Neuronal stem cell (in vitro differentiated cells): ENCODE measurements around the gene FKBP4.

Source experiments
- DNase-seq: peaks from one replicate; pipeline ENCODE4 v3.0.0-alpha.2; 2013; ENCODE audit warnings: low spot score
- H2AFZ ChIP-seq: one replicate; pipeline ENCODE4 v1.6.1; 2013; ENCODE audit warnings: mild to moderate bottlenecking, low read length, inconsistent platforms
- H2AK5ac ChIP-seq: 2 replicates; pipeline ENCODE4 v1.6.1; 2013; ENCODE audit warnings: low read depth, mild to moderate bottlenecking, inconsistent platforms, low read length, moderate library complexity, mixed read lengths
- H2BK120ac ChIP-seq: 2 replicates; pipeline ENCODE4 v1.6.1; 2013; ENCODE audit warnings: low read depth, mild to moderate bottlenecking, inconsistent platforms, low read length, moderate library complexity, mixed read lengths
- H2BK12ac ChIP-seq: one replicate; pipeline ENCODE4 v1.6.1; 2013; ENCODE audit warnings: low read length, inconsistent platforms
- H2BK15ac ChIP-seq: 2 replicates; pipeline ENCODE4 v1.6.1; 2013; ENCODE audit warnings: mild to moderate bottlenecking, low read length, inconsistent platforms, mixed read lengths
- H2BK5ac ChIP-seq: one replicate; pipeline ENCODE4 v1.6.1; 2013; ENCODE audit warnings: inconsistent platforms, mild to moderate bottlenecking, low read length, moderate library complexity
- H3K14ac ChIP-seq: one replicate; pipeline ENCODE4 v1.6.1; 2013; ENCODE audit warnings: low read length, inconsistent platforms
- H3K18ac ChIP-seq: 2 replicates; pipeline ENCODE4 v1.6.1; 2013; ENCODE audit warnings: low read length, inconsistent platforms
- H3K23ac ChIP-seq: 2 replicates; pipeline ENCODE4 v1.6.1; 2013; ENCODE audit warnings: low read depth, mild to moderate bottlenecking, mixed read lengths, low read length, inconsistent platforms; ENCODE audit not compliant: poor library complexity
- H3K27ac ChIP-seq: replicated peaks from 3 replicates; pipeline ENCODE4 v1.5.1; 2013; ENCODE audit warnings: low read length, inconsistent platforms
- H3K27me3 ChIP-seq, 3 experiments: 2 replicates each; pipeline ENCODE4 v1.6.1; 2013; ENCODE audit warnings: low read length in 3 of 3, mild to moderate bottlenecking in 2 of 3, inconsistent platforms in 1 of 3, low read depth in 1 of 3, mixed read lengths in 1 of 3, moderate library complexity in 1 of 3; ENCODE audit not compliant: control insufficient read depth in 3 of 3, insufficient read depth in 3 of 3
- H3K36me3 ChIP-seq, 2 donors: replicated peaks in 1 of 2; 2 replicates each; pipeline ENCODE4 v1.6.1; 2013; ENCODE audit warnings: low read length in 2 of 2; ENCODE audit not compliant: control insufficient read depth in 2 of 2, insufficient read depth in 2 of 2
- H3K4ac ChIP-seq: 2 replicates; pipeline ENCODE4 v1.6.1; 2013; ENCODE audit warnings: inconsistent platforms, mild to moderate bottlenecking, low read length, moderate library complexity
- H3K4me1 ChIP-seq, 2 donors: 1 replicate in 1 of 2; 2 replicates in 1 of 2; pipeline ENCODE4 v1.6.1; 2013; ENCODE audit warnings: low read length in 2 of 2, low read depth in 1 of 2; ENCODE audit not compliant: control insufficient read depth in 2 of 2, insufficient read depth in 1 of 2
- H3K4me2 ChIP-seq: one replicate; pipeline ENCODE4 v1.6.1; 2013; ENCODE audit warnings: mild to moderate bottlenecking, low read length, inconsistent platforms; ENCODE audit not compliant: insufficient read depth, poor library complexity, severe bottlenecking
- H3K4me3 ChIP-seq, 2 donors: 2 replicates each; pipeline ENCODE4 v1.5.1; 2013; ENCODE audit warnings: low read length in 2 of 2, mild to moderate bottlenecking in 2 of 2, inconsistent platforms in 1 of 2, moderate library complexity in 1 of 2
- H3K79me1 ChIP-seq: one replicate; pipeline ENCODE4 v1.6.1; 2013; ENCODE audit warnings: low read depth, mild to moderate bottlenecking, inconsistent platforms, low read length, moderate library complexity
- H3K9ac ChIP-seq: one replicate; pipeline ENCODE4 v1.6.1; 2013; ENCODE audit warnings: mild to moderate bottlenecking, low read depth, low read length, inconsistent platforms; ENCODE audit not compliant: poor library complexity
- H3K9me3 ChIP-seq, 2 donors: replicated peaks in 1 of 2; 2 replicates each; pipeline versions ENCODE3 to v1.6.1; 2013; ENCODE audit warnings: low read length in 2 of 2, mild to moderate bottlenecking in 2 of 2, inconsistent platforms in 1 of 2, low read depth in 1 of 2, mixed read lengths in 1 of 2, moderate library complexity in 1 of 2; ENCODE audit not compliant: control insufficient read depth in 2 of 2, insufficient read depth in 1 of 2
- H4K8ac ChIP-seq: one replicate; pipeline ENCODE4 v1.6.1; 2013; ENCODE audit warnings: low read depth, mild to moderate bottlenecking, inconsistent platforms, low read length, moderate library complexity
- H4K91ac ChIP-seq: one replicate; pipeline ENCODE4 v1.6.1; 2013; ENCODE audit warnings: low read length, low read depth, mild to moderate bottlenecking, inconsistent platforms; ENCODE audit not compliant: poor library complexity
- WGBS, 2 donors: extraction: QIAGEN DNeasy Blood & Tissue Kit; methylation state at CpG; one replicate each; pipeline ENCODE4 v1.1.7; 2013; ENCODE audit warnings: missing lambda C conversion rate in 2 of 2, mixed read lengths in 1 of 2; ENCODE audit not compliant: insufficient read length in 2 of 2, insufficient replicate concordance in 1 of 2; ENCODE audit errors: extremely low coverage in 2 of 2; 5-methylcytosine and 5-hydroxymethylcytosine counted together

The FKBP4 gene

DNA sequence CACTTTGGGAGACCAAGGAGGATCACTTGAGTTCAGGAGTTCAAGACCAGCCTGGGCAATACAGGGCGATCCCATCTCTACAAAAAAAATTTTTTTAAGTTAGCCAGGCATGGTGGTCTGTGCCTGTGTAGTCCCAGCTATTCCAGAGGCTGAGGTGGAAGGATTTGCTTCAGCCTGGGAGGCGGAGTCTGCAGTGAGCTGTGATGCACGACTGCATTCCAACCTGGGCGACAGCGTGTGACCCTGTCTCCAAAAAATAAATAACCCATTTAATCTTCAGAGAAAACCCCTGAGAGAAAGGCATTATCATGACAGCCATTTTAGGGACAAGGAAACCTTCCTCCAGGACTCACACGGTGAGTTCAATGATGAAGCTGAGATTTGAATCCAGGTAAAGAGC is 3.7 kb upstream of the FKBP4 start:
- DNase-seq: no peak
- WGBS, 2 donors: no CpG with 5 or more reads among the region's 6 CpGs

DNA sequence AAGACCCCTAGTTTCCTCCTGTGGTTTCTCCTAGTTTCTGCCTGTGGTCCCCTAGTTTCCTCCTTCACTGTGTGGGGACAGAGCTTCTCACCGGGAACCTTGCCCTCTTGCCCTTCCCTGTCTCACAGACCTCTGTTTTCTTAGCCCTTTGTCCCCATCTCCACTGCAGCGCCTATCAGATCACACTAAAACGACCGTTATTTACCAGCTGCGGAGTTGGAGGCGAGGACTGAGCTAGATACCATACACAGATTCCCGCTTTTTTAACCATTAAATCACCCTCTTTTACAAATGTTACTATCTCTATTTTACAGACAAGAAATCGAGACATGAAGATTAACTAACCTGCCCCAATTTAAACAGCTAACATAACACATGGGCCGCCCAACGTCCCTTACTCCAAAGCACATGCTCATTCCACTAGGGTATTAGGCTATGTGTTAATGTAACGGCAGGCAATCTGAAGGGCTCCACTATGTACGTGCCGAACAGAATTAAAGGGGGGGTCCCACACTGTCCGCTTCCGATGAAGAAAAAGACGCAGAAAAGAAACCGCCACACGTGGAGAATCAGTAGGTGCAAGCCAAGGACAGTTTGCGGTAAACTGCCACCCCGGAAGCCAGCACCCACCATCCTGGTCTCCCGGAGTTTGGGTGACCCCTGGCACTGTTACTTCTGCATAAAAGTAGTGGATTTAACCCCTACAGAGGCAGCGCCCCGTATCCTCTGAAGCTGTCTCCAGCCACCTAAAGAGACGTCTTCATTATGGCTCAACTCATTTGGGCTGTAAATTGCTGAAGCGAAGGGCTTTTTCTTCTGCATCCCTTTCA is 1.9 kb upstream of the FKBP4 start:
- no peak overlapping the region for H3K9ac ChIP-seq
- H2AK5ac ChIP-seq: no peak overlapping the region
- no peak overlapping the region for H3K23ac ChIP-seq
- H3K4me1 ChIP-seq: peaks cover 12 to 14% of the 10 kb centered on the region in 2 donors
- no peak for DNase-seq
- no peak overlapping the region for H2BK12ac ChIP-seq
- peaks cover 0 to 7% (median 0%) of the 10 kb centered on the region in 3 experiments for H3K27me3 ChIP-seq
- H4K91ac ChIP-seq: no peak overlapping the region
- H4K8ac ChIP-seq: no peak overlapping the region
- no peak overlapping the region for H3K4ac ChIP-seq
- H3K36me3 ChIP-seq: peaks cover 11 to 17% of the 10 kb centered on the region in 2 donors
- H2BK15ac ChIP-seq: no peak overlapping the region
- no peak overlapping the region for H2BK5ac ChIP-seq
- no peak overlapping the region for H3K4me3 ChIP-seq
- no peak overlapping the region for H3K18ac ChIP-seq
- no peaks in the 10 kb centered on the region for H3K79me1 ChIP-seq
- WGBS, 2 donors: no CpG with 5 or more reads among the region's 25 CpGs
- no peak overlapping the region for H2AFZ ChIP-seq
- H3K27ac ChIP-seq: no peak overlapping the region
- H3K4me2 ChIP-seq: no peak overlapping the region
- H2BK120ac ChIP-seq: peak overlapping the region; percentile 48
- H3K9me3 ChIP-seq: no peaks in the 10 kb centered on the region
- H3K14ac ChIP-seq: no peak overlapping the region

More for the DNA sequence above, 3.7 kb upstream of the FKBP4 start:
- Histone ChIP-seq H3K14ac (no peak overlapping the region), H2AFZ (no peak overlapping the region), H3K4ac (no peak overlapping the region), H2AK5ac (no peak overlapping the region), H3K79me1 (no peaks in the 10 kb centered on the region), H3K23ac (no peak overlapping the region), H3K4me3 (no peak overlapping the region), H3K36me3 (no peaks in the 10 kb centered on the region), H3K27me3 (peaks cover 0 to 7% (median 0%) of the 10 kb centered on the region in 3 experiments), H4K91ac (no peak overlapping the region), H2BK5ac (no peak overlapping the region), H3K18ac (no peak overlapping the region), H3K4me1 (peaks cover 8 to 11% of the 10 kb centered on the region in 2 donors), H2BK120ac (no peak overlapping the region), H2BK12ac (no peak overlapping the region), H2BK15ac (no peak overlapping the region), H3K27ac (no peak overlapping the region), H3K9ac (no peak overlapping the region), H4K8ac (no peak overlapping the region), H3K4me2 (no peak overlapping the region), H3K9me3 (no peaks in the 10 kb centered on the region)

DNA sequence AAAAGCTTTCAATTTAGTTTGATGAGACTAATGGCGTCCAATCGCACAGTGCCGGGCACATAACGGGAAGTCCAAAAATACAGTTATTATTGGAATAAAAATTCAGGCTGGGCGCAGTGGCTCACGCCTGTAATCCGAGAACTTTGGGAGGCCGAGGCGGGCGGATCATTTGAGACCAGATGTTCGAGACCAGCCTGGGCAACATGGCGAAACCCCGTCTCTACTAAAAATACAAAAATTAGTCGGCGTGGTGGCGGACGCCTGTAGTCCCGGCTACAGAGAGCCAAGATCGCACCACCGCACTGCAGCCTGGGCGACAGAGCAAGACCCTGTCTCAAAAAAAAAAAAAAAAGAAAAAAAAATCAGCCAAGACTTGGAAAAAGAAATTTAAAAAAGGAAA is 1.2 kb upstream of the FKBP4 start:
- no peak overlapping the region for H2BK12ac ChIP-seq
- no peak overlapping the region for H3K18ac ChIP-seq
- no peak overlapping the region for H3K23ac ChIP-seq
- H4K8ac ChIP-seq: no peak overlapping the region
- H3K9me3 ChIP-seq: no peaks in the 10 kb centered on the region
- no peak overlapping the region for H3K4ac ChIP-seq
- no peak overlapping the region for H3K4me2 ChIP-seq
- H3K9ac ChIP-seq: no peak overlapping the region
- no peak for DNase-seq
- no peak overlapping the region for H3K4me3 ChIP-seq
- no peak overlapping the region for H4K91ac ChIP-seq
- no peak overlapping the region for H2AK5ac ChIP-seq
- no peak overlapping the region for H3K14ac ChIP-seq
- peaks cover 15 to 24% of the 10 kb centered on the region in 2 donors for H3K36me3 ChIP-seq
- no CpG with 5 or more reads among the region's 21 CpGs for WGBS, 2 donors
- H2BK5ac ChIP-seq: no peak overlapping the region
- H2AFZ ChIP-seq: no peak overlapping the region
- no peak overlapping the region for H2BK120ac ChIP-seq
- H3K79me1 ChIP-seq: no peaks in the 10 kb centered on the region
- H3K27me3 ChIP-seq: peaks cover 0 to 7% (median 0%) of the 10 kb centered on the region in 3 experiments
- no peak overlapping the region for H2BK15ac ChIP-seq
- peaks cover 12 to 14% of the 10 kb centered on the region in 2 donors for H3K4me1 ChIP-seq
- H3K27ac ChIP-seq: no peak overlapping the region

DNA sequence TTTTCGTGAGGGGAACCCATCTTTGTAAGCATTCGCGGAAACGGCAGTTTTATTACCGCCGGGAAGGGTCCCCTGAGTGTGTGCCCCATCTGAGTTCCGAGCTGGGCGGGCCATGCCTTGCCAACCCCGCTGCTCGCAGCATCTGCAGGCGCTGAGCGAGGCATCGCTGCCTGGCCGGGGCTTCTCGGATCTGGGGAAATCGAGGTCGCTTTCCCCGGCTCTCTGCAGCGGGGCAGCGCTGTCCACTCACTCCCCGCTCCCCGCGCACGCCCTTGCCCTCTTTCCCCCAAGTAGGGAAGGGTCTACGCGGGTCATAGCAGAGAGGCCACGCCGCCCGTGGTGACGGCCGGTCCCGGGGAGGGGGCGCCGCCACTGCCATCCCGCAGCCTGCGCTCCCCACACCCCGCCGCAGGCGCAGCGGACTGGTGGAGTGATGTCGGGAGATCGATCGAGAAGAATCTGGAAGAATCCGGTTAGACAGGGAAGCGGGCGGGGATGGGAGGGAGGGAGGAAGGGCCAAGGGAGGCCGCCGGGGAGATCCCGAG is 507 bp upstream of the FKBP4 start:
- Histone ChIP-seq H3K18ac (peak overlapping the region; percentile 98), H4K91ac (no peak overlapping the region), H2AFZ (peak overlapping the region; percentile 94), H3K4ac (no peak overlapping the region), H3K79me1 (no peaks in the 10 kb centered on the region), H3K9ac (peak overlapping the region; percentile 85), H4K8ac (no peak overlapping the region), H2BK12ac (peak overlapping the region; percentile 69), H3K4me3 (peak overlapping the region; percentile 79), H3K27me3 (peaks cover 0 to 7% (median 0%) of the 10 kb centered on the region in 3 experiments), H3K27ac (no peak overlapping the region), H3K4me2 (peak overlapping the region; percentile 82), H2BK15ac (peak overlapping the region; percentile 8), H3K14ac (no peak overlapping the region), H3K36me3 (peaks cover 20 to 31% of the 10 kb centered on the region in 2 donors), H3K23ac (peak overlapping the region; percentile 93), H2BK5ac (no peak overlapping the region), H3K9me3 (no peaks in the 10 kb centered on the region), H2AK5ac (peak overlapping the region; percentile 1), H3K4me1 (peaks cover 12 to 14% of the 10 kb centered on the region in 2 donors), H2BK120ac (peak overlapping the region; percentile 82)
- WGBS, 2 donors: no CpG with 5 or more reads among the region's 49 CpGs
- DNase-seq: peak; percentile 42
